Measurements from ENCODE around the gene FYN.

GRCh38 chr6:111657146-111657545, 216.1 kb downstream of the FYN start:
- TF ChIP-seq, protein P1, sequence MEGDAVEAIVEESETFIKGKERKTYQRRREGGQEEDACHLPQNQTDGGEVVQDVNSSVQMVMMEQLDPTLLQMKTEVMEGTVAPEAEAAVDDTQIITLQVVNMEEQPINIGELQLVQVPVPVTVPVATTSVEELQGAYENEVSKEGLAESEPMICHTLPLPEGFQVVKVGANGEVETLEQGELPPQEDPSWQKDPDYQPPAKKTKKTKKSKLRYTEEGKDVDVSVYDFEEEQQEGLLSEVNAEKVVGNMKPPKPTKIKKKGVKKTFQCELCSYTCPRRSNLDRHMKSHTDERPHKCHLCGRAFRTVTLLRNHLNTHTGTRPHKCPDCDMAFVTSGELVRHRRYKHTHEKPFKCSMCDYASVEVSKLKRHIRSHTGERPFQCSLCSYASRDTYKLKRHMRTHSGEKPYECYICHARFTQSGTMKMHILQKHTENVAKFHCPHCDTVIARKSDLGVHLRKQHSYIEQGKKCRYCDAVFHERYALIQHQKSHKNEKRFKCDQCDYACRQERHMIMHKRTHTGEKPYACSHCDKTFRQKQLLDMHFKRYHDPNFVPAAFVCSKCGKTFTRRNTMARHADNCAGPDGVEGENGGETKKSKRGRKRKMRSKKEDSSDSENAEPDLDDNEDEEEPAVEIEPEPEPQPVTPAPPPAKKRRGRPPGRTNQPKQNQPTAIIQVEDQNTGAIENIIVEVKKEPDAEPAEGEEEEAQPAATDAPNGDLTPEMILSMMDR (conservative IDR thresholded peaks at IDR 0.05; ENCODE audit: low read depth, low read length), result no peak
- TF ChIP-seq EZH2 (IDR thresholded peaks at IDR 0.05; ENCODE audit: borderline replicate concordance, low read depth, low read length, poor library complexity, severe bottlenecking), result no peak
